Middle frontal gyrus (tissue), 1 donor: ENCODE results near the gene VEZT.
"Not testable (repeated sequence)": the region's sequence is repeated elsewhere in the genome, so short reads cannot be mapped to it uniquely, and the experiment has no call there.

ENCODE experiments used
- DNase-seq: peaks from one replicate; pipeline ENCODE4 v3.0.0-alpha.2; 2015; ENCODE audit warnings: low spot score; ENCODE audit errors: extremely low spot score

VEZT gene

DNA sequence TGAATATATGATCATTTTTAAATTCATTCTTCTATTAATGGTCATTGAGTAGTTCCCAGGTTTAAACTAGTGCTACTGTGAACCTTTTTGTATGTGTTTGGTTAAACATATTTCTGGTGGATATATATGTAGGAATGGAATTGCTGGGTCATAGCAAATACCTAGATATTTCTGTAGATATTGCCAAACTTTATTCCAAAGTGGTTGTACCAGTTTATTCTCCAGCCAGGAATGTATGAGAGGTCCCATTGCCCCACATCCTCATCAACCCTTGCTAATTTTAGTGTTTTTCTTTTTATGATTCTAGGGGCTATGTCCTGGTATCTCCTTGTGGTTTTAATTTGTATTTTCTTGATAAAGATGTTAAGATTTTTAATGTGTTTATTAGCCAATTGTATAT is 3.1 kb downstream of the VEZT start:
- no peak for DNase-seq

- no peak for DNase-seq
These were observed 6.9 kb downstream of the VEZT start for GRCh38 chr12:95224202-95225170.

GRCh38 chr12:95225645-95226212 is 8.1 kb downstream of the VEZT start:
- no peak for DNase-seq

- DNase-seq, result no peak
These were observed 10.3 kb downstream of the VEZT start for GRCh38 chr12:95227818-95228356.

DNA sequence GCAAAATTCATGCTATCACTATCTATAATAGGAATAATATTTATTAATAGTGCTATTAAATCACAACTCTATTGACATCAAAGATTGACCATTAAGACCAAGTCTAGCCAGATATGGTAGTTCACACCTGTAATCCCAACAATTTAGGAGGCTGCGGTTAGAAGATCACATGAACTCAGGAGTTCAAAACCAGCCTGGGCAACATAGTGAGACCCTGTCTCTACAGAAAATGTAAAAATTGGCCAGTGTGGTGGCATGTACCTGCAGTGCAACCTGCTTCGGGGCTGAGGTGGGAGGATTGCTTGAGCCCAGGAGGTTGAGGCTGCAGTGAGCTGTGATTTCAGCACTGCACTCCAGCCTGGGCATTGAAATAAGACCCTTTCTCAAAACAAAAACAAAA is 11.0 kb downstream of the VEZT start:
- DNase-seq, result no peak

DNA sequence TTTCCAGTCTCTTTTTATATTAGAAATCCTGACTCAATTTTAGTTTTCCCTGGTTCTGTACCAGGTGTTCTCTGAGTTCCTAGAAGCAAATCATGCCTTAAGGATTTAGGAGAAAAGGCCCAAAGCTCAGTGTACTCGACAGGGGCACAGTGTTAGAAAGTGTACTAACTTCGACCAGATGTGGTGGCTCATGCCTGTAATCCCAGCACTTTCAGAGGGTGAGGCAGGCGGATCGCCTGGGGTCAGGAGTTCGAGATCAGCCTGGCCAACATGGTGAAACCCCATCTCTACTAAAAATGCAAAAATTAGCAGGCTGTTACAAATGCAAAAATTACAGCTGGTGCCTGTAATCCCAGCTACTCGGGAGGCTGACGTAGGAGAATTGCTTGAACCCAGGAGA is 12.0 kb downstream of the VEZT start:
- DNase-seq, result no peak

DNA sequence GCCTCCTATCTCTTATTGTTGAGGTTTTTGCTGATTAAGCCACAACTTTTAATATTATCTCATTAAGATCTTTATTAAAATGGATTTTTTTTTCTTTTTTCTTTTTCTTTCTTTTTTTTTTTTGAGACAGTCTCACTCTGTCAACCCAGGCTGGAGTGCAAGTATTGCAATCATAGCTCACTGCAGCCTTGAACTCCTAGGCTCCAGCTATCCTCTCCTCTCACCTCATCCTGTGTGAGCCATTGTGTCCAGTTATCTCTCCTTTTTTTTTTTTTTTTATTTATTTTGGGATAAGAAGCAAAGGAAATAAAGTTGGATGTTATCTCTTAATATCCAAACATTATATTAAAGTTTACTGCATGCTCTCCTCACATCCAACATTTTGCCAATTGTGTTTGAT is 12.7 kb downstream of the VEZT start:
- DNase-seq, result no peak

DNA sequence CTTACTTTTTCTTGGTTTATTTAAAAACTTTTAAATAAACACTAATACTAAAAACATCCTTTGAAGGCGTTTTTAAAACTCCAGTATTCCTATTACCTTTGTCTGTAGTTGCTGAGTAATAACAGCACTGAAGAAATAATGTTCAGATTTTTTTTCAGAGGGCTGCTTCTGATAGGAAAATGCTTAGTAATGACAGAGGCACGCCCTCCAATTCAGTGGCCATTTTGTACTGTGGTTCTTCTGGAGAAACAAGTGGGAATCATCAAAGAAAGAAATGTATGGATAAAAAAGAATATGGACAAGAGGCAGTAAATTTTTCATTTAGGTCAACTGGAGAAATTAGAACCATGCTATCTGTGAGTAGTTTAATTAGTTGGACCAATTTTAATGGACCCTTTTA is 13.6 kb downstream of the VEZT start:
- no peak for DNase-seq

GRCh38 chr12:95234187-95234586 is 16.6 kb downstream of the VEZT start:
- DNase-seq, result not testable (repeated sequence)

DNA sequence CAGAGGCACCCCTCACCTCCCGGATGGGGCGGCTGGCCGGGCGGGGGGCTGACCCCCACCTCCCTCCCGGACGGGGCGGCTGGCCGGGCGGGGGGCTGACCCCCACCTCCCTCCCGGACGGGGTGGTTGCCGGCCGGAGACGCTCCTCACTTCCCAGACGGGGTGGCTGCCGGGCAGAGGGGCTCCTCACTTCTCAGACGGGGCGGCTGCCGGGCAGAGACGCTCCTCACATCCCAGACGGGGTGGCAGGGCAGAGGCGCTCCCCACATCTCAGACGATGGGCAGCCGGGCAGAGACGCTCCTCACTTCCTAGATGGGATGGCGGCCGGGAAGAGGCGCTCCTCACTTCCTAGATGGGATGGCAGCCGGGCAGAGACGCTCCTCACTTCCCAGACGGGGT is 18.0 kb downstream of the VEZT start:
- DNase-seq, result not testable (repeated sequence)

DNA sequence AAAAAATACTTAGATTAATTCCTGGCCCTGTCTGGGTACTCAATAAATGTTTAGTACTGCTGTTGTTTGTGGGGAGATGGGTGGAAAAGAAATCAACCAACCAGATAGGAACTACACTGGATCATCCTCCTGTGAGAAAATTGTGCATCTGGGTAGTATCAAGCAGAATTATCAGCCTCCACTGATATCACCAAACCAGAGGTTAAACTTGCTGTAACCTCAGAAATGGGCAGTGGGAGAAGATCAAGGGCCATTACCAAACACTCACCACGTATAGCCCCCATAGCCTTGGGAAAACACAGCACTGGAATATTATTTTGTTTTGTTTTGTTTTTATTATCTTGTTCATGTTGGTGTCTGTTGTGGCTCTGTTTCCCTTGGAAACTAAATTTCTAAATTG is 19.7 kb downstream of the VEZT start:
- DNase-seq, result no peak

DNA sequence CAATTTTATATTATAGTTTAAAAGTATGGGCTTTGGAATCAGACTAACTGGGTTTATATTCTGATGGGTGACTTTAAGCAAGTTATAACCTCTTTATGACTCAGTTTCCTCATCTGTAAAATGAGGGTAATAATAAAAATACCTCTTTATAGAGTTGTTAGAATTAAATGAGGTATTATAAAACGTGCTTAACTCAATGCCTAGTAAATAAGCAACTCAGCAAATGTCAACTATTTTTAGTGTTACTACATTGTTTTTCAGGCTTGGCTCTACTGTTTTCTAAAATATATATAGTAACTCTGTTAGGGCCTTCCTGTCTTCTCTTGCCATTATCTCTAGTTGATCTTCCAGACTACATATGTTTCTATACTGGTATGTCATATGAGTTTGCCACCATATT is 20.5 kb downstream of the VEZT start:
- DNase-seq, result no peak

DNA sequence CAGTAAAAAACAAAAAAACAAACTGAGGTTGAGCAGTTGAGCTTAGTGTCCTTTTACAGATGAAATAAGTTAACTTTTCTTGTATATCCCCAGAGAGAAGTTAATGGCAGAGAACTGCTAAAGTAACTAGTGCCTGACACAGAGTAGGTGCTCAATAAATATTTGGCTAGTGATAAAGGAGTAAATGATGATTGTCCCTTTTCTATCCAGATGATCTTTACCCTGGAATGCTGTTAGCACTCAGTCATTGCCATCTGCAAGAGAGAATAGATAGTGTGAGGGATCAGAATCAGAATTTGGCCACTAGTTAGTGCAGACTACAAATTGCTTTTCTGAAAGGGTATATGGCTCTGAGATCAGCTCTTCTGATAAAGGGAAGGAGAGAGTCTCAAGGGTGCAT is 21.6 kb downstream of the VEZT start:
- DNase-seq, result no peak

DNA sequence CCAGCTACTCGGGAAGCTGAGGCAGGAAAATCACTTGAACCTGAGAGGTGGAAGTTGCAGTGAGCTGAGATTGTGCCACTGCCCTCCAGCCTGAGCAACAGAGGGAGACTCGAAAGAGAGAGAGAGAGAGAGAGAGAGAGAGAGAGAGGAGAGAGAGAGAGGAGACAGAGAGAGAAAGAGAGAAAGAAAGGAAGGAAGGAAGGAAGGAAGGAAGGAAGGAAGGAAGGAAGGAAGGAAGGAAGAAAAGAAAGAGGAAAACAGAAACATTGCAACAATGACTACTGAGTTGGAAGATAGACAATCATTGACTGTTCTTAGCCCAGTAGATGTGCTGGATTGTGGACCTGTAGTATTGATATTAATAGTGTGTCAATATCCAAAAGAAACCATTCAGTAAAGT is 22.2 kb downstream of the VEZT start:
- DNase-seq, result not testable (repeated sequence)

DNA sequence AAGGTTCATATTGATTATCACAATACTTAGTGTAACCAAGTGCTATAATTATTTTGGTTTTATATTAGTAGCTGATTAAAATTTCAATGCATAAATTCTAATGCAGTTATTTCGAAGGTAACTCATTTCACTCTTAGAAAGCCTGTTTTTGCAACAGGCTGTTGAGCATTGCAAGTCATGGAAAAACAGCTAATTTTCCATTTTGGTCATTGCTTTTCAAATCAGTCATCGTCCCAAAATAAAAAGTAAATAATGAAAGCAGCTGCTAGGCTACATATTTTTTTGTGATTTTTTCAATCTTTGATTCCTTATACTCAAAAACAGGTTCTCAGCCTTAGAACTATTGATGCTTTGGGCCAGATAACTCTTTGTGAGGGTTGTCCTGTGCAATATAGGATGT is 22.9 kb downstream of the VEZT start:
- DNase-seq, result no peak

DNA sequence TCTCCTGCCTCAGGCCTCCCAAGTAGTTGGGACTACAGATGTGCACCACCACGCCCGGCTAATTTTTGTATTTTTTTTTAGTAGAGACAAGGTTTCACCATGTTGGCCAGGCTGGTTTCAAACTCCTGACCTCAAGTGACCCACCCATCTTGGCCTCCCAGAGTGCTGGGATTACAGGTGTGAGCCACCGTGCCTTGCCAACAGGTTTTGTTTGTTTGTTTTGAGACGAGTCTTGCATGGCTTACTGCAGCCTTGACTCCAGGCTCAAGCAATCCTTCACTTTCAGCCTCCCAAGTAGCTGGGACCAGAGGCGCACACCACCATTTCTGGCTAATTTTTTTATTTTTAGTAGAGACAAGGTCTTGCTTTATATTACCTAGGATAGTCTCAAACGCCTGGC is 23.5 kb downstream of the VEZT start:
- not testable (repeated sequence) for DNase-seq

DNA sequence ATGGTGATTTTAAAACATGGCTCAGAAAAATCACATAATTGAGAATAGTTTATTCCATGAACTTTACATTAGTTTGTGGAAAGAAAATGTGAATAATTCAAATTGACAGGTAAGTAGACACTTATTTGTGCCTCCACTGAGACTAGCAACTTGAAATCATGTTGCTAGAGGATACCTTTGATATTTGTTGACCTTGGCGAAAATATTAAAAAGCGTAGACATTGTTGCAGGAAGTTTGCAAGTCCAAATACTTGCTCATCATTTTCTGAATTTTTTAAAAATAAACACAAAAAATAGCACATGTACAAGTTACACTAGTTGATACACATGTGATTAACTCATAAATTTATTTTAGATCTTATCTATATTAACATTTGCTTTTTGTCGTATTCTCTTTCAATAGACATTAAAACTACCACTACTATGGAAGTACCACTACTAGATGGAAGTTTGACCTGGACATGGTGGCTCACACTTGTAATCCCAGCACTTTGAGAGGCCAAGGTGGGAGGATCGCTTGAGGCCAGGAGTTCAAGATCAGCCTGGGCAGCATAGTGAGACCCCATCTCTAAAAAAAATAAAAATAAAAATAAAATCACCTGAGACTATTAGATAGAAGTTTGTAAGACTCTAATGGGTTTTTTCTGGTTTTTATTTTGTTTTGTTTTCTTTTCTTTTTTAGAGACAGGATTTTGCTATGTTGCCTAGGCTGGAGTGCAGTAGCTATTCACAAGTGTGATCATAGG is 24.3 kb downstream of the VEZT start:
- no peak for DNase-seq

DNA sequence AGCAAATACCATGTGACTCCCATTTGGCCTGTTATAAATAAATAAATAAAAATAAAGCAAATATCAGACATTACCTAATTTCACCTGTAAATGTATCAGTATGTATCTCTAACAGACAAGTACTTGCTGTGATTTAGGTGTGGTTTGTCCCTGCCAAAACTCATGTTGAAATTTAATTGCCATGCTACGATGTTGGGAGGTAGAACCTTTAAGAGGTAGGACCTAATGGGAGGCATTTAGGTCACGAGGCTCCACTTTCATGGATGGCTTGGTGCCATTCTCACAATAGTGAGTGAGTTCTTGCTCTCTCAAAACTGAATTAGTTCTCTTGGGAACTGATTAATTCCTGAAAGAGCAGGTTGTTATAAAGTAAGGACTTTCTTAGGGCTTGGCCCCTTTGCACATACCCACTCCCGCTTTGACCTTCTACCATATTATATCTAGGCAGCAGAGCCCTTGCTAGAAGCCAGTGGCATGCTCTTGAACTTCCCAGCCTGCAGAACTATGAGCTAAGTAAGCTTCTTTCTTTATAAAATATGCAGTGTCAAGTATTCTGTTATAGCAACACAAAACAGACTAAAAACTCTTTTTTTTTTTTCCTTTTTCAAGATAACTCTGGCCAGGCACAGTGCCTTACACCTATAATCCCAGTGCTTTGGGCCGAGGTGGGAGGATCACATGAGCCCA is 26.0 kb downstream of the VEZT start:
- DNase-seq, result no peak

DNA sequence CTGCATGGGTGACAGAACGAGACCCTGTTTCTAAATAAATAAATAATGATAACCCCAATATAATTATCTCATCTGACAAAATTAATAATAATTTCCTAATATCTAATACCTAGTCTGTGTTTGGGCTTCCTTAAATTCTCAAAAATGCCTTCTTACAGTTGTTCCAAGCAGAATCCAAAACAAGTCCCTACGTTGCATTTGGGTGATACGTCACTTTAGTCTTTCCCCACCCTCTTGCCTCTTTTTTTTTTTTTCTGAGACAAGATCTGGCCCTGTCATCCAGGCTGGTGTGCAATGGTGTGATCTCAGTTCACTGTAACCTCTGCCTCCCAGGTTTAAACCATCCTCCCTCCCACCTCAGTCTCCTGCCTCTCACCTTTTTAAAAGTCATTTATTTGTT is 26.7 kb downstream of the VEZT start:
- DNase-seq, result no peak

GRCh38 chr12:95248095-95248494 is 30.5 kb downstream of the VEZT start:
- no peak for DNase-seq

- DNase-seq, result no peak
These were observed 31.2 kb downstream of the VEZT start for GRCh38 chr12:95248604-95249360.
